Hippocampal formation (tissue), 2 donors: Measurements from ENCODE around the gene NACAD.

Experiments used
- DNase-seq, 2 donors: peaks; one replicate each; lab custom pipeline; 2025; lab: John Stamatoyannopoulos, UW

NACAD gene

GRCh38 chr7:45088821-45089340, at the start of gene NACAD:
Gene NACAD, minus strand, starts transcription at chr7:45088969. Its CDS starts 75 bp downstream, at chr7:45088894.
- DNase-seq: peak; percentile 96

GRCh38 chr7:45136106-45137060, 47.6 kb upstream of the NACAD start:
- peak; percentile 59 to 77 for DNase-seq

- DNase-seq: no peak
Measured at GRCh38 chr7:45133877-45134276, 45.1 kb upstream of the NACAD start.

GRCh38 chr7:45133352-45133751, 44.6 kb upstream of the NACAD start:
- DNase-seq: no peak

- no peak for DNase-seq
Measured at GRCh38 chr7:45132708-45133320, 44.0 kb upstream of the NACAD start.

GRCh38 chr7:45131891-45132290, 43.1 kb upstream of the NACAD start:
- DNase-seq: no peak

GRCh38 chr7:45130910-45131309, 42.1 kb upstream of the NACAD start:
- no peak for DNase-seq

GRCh38 chr7:45129906-45130305, 41.1 kb upstream of the NACAD start:
- no peak for DNase-seq

- DNase-seq: no peak
Measured at GRCh38 chr7:45129181-45129800, 40.5 kb upstream of the NACAD start.

GRCh38 chr7:45126920-45127319, 38.2 kb upstream of the NACAD start:
- no peak for DNase-seq

- DNase-seq: no peak
Measured at GRCh38 chr7:45126201-45126600, 37.4 kb upstream of the NACAD start.

- DNase-seq: no peak
Measured at GRCh38 chr7:45125193-45125904, 36.6 kb upstream of the NACAD start.

- no peak for DNase-seq
Measured at GRCh38 chr7:45123913-45124710, 35.3 kb upstream of the NACAD start.

GRCh38 chr7:45122975-45123860, 34.4 kb upstream of the NACAD start:
- DNase-seq: no peak

GRCh38 chr7:45119550-45119949, 30.8 kb upstream of the NACAD start:
- no peak for DNase-seq

GRCh38 chr7:45118889-45119331, 30.1 kb upstream of the NACAD start:
- DNase-seq: no peak

GRCh38 chr7:45118292-45118691, 29.5 kb upstream of the NACAD start:
- no peak for DNase-seq

GRCh38 chr7:45117582-45117981, 28.8 kb upstream of the NACAD start:
- no peak for DNase-seq

GRCh38 chr7:45116048-45116447, 27.3 kb upstream of the NACAD start:
- no peak for DNase-seq

GRCh38 chr7:45114926-45115325, 26.2 kb upstream of the NACAD start:
- no peak for DNase-seq
